Measurements from ENCODE around the gene RPTOR. TPM values are rescaled to one million over a fixed set of nuclear protein-coding genes. Genes with fewer than 3 reads are reported as not detected.

The RPTOR gene
- polyA plus RNA-seq, 1 donor (not counting 4 experiments of a cell fraction or from before 2014, with no cell fraction given): 4.0 TPM

GRCh38 chr17:80662557-80662956 is 117.9 kb downstream of the RPTOR start:
- Histone ChIP-seq H3K9ac (ENCODE audit: control insufficient read depth, extremely low read depth, insufficient read depth, low read length) (no peak overlapping the region), H3K36me3 (ENCODE audit: control insufficient read depth in 2 of 2, extremely low read depth in 1 of 2, insufficient read depth in 2 of 2, low read length in 2 of 2) (peaks cover 3 to 4% of the 10 kb centered on the region in 2 experiments), H3K27me3 (ENCODE audit: control insufficient read depth, extremely low read depth, insufficient read depth, low read length) (no peaks in the 10 kb centered on the region), H3K79me2 (ENCODE audit: control insufficient read depth, insufficient read depth, low read length) (peaks cover 37% of the 10 kb centered on the region), H3K27ac (ENCODE audit: control insufficient read depth, insufficient read depth, low read length) (no peak overlapping the region), H3K9me1 (ENCODE audit: control insufficient read depth, extremely low read depth, insufficient read depth, low read length) (no peaks in the 10 kb centered on the region), H3K4me1 (ENCODE audit: control insufficient read depth, extremely low read depth, insufficient read depth, low read length) (peaks cover 3% of the 10 kb centered on the region), H3K4me3 (ENCODE audit: control insufficient read depth in 2 of 3, extremely low read depth in 1 of 3, insufficient read depth in 2 of 3, low read depth in 1 of 3, low read length in 3 of 3) (no peak overlapping the region), H3K4me2 (ENCODE audit: control insufficient read depth, extremely low read depth, insufficient read depth, low read depth, low read length) (no peak overlapping the region), H4K20me1 (ENCODE audit: control insufficient read depth, extremely low read depth, insufficient read depth, low read length) (no peaks in the 10 kb centered on the region), H2AFZ (ENCODE audit: control insufficient read depth, low read length) (no peak overlapping the region), H3K9me3 (ENCODE audit: control insufficient read depth, low read depth, low read length) (no peaks in the 10 kb centered on the region)
- TF ChIP-seq EZH2 (IDR thresholded peaks at IDR 0.05; ENCODE audit: low read length) (no peak), CTCF (optimal IDR thresholded peaks at IDR 0.05 in 1 of 3, IDR thresholded peaks at IDR 0.05 in 1 of 3, conservative IDR thresholded peaks at IDR 0.05 in 1 of 3; ENCODE audit: extremely low read depth in 1 of 3, insufficient read depth in 2 of 3, low read length in 3 of 3) (no peak)
- dilution Hi-C loops (cut with MboI; ENCODE audit: extremely low pct_ligation_motif_present, low sequenced_read_pairs): no loop called here
- no peak for FAIRE-seq
- no peak for DNase-seq (ENCODE audit: low read depth, low spot score)

- Histone ChIP-seq H3K9me1 (ENCODE audit: control insufficient read depth, extremely low read depth, insufficient read depth, low read length) (no peaks in the 10 kb centered on the region), H3K4me3 (ENCODE audit: control insufficient read depth in 2 of 3, extremely low read depth in 1 of 3, insufficient read depth in 2 of 3, low read depth in 1 of 3, low read length in 3 of 3) (no peak overlapping the region), H3K27ac (ENCODE audit: control insufficient read depth, insufficient read depth, low read length) (no peak overlapping the region), H3K9ac (ENCODE audit: control insufficient read depth, extremely low read depth, insufficient read depth, low read length) (no peak overlapping the region), H3K79me2 (ENCODE audit: control insufficient read depth, insufficient read depth, low read length) (peaks cover 33% of the 10 kb centered on the region), H4K20me1 (ENCODE audit: control insufficient read depth, extremely low read depth, insufficient read depth, low read length) (no peaks in the 10 kb centered on the region), H3K27me3 (ENCODE audit: control insufficient read depth, extremely low read depth, insufficient read depth, low read length) (no peaks in the 10 kb centered on the region), H3K4me1 (ENCODE audit: control insufficient read depth, extremely low read depth, insufficient read depth, low read length) (peaks cover 3% of the 10 kb centered on the region), H3K36me3 (ENCODE audit: control insufficient read depth in 2 of 2, extremely low read depth in 1 of 2, insufficient read depth in 2 of 2, low read length in 2 of 2) (peaks cover 3 to 4% of the 10 kb centered on the region in 2 experiments), H3K9me3 (ENCODE audit: control insufficient read depth, low read depth, low read length) (no peaks in the 10 kb centered on the region), H3K4me2 (ENCODE audit: control insufficient read depth, extremely low read depth, insufficient read depth, low read depth, low read length) (no peak overlapping the region), H2AFZ (ENCODE audit: control insufficient read depth, low read length) (no peak overlapping the region)
- TF ChIP-seq CTCF (optimal IDR thresholded peaks at IDR 0.05 in 1 of 3, IDR thresholded peaks at IDR 0.05 in 1 of 3, conservative IDR thresholded peaks at IDR 0.05 in 1 of 3; ENCODE audit: extremely low read depth in 1 of 3, insufficient read depth in 2 of 3, low read length in 3 of 3): no peak
- TF ChIP-seq EZH2 (IDR thresholded peaks at IDR 0.05; ENCODE audit: low read length): no peak
- DNase-seq (ENCODE audit: low read depth, low spot score): no peak
- no peak for FAIRE-seq
- dilution Hi-C loops (cut with MboI; ENCODE audit: extremely low pct_ligation_motif_present, low sequenced_read_pairs): no loop called here
These were observed 119.2 kb downstream of the RPTOR start for GRCh38 chr17:80663781-80664206.

Measured in keratinocyte (primary cell).